Lower lobe of right lung (tissue), 2 donors: Measurements from ENCODE around the gene ANKS1B. TPM values are rescaled to one million over a fixed set of nuclear protein-coding genes. Genes with fewer than 3 reads are reported as not detected.
A peak's percentile ranks its signal among the peaks of the same experiment; 100 is the strongest.

Experiments used
- ATAC-seq, 2 donors: fragments of 200-7000 bp; cut with Tn5 transposase; one replicate each; pipeline ENCODE4 v1.9.1; 2020 to 2022; ENCODE audit warnings: mild to moderate bottlenecking in 2 of 2, moderate library complexity in 2 of 2
- DNase-seq: peaks from one replicate; pipeline ENCODE4 v3.0.0-alpha.2; 2020
- H3K27ac ChIP-seq: fragments of 200-600 bp; one replicate; pipeline ENCODE4 v1.8.0; 2022
- H3K27me3 ChIP-seq: fragments of 200-600 bp; one replicate; pipeline ENCODE4 v1.8.0; 2022; ENCODE audit warnings: low read depth
- H3K36me3 ChIP-seq: fragments of 200-600 bp; one replicate; pipeline ENCODE4 v1.8.0; 2022; ENCODE audit warnings: mild to moderate bottlenecking
- H3K4me1 ChIP-seq: fragments of 200-600 bp; one replicate; pipeline ENCODE4 v1.8.0; 2022
- H3K4me3 ChIP-seq: fragments of 200-600 bp; one replicate; pipeline ENCODE4 v1.8.0; 2022; ENCODE audit warnings: mild to moderate bottlenecking
- H3K9me3 ChIP-seq: fragments of 200-600 bp; one replicate; pipeline ENCODE4 v1.8.0; 2022
- CTCF ChIP-seq: fragments of 200-600 bp; IDR thresholded peaks from one replicate; pipeline ENCODE4 v1.8.0; 2022; ENCODE audit warnings: antibody characterized with exemption, mild to moderate bottlenecking
- intact Hi-C: fragments of 100-400 bp; cut with DNase I; formaldehyde crosslinking; loops from one replicate; pipeline ENCODE4 v1.11.0; 2022
- total RNA-seq: library from RNA; stranded (reverse); fragmentation: NEBNext Ultra II Directional; extraction: Animal tissue kit (Norgen Biotek cat#: 25700); gene quantifications from one replicate; pipeline ENCODE4 v1.2.1, GENCODE V29; 2021
- donor health status: DM: no; HTN: yes; CAD: no; lungs with severe emphysema.

ANKS1B gene
- total RNA-seq, 1 donor from 2014 or later = 4.0 TPM

GRCh38 chr12:99670635-99671034 lies 314.1 kb downstream of the ANKS1B start:
- peaks cover 5% of the 10 kb centered on the region for H3K9me3 ChIP-seq
- TF ChIP-seq CTCF = no peak
- H3K36me3 ChIP-seq = no peaks in the 10 kb centered on the region
- H3K4me1 ChIP-seq = no peaks in the 10 kb centered on the region
- ATAC-seq (no peak), DNase-seq (no peak)
- no peaks in the 10 kb centered on the region for H3K27me3 ChIP-seq
- intact Hi-C loops = no loop called here
- no peak overlapping the region for H3K4me3 ChIP-seq
- H3K27ac ChIP-seq = no peak overlapping the region

- H3K9me3 ChIP-seq = no peaks in the 10 kb centered on the region
- DNase-seq (no peak), ATAC-seq (no peak)
- no peaks in the 10 kb centered on the region for H3K4me1 ChIP-seq
- intact Hi-C loops = no loop called here
- H3K36me3 ChIP-seq = no peaks in the 10 kb centered on the region
- H3K27me3 ChIP-seq = no peaks in the 10 kb centered on the region
- H3K27ac ChIP-seq = no peak overlapping the region
- no peak for TF ChIP-seq CTCF
- H3K4me3 ChIP-seq = no peak overlapping the region
Observed at GRCh38 chr12:99658671-99659349, 325.9 kb downstream of the ANKS1B start.

- no peak overlapping the region for H3K4me3 ChIP-seq
- H3K27me3 ChIP-seq = no peaks in the 10 kb centered on the region
- intact Hi-C loops = no loop called here
- H3K4me1 ChIP-seq = no peaks in the 10 kb centered on the region
- no peaks in the 10 kb centered on the region for H3K36me3 ChIP-seq
- TF ChIP-seq CTCF = no peak
- H3K27ac ChIP-seq = no peak overlapping the region
- DNase-seq (no peak), ATAC-seq (no peak)
- H3K9me3 ChIP-seq = no peaks in the 10 kb centered on the region
Observed at GRCh38 chr12:99649551-99649950, 335.2 kb downstream of the ANKS1B start.

- no peak for ATAC-seq
- Histone ChIP-seq H3K27me3 (no peaks in the 10 kb centered on the region), H3K27ac (no peak overlapping the region), H3K36me3 (no peaks in the 10 kb centered on the region), H3K4me1 (no peaks in the 10 kb centered on the region), H3K9me3 (no peaks in the 10 kb centered on the region), H3K4me3 (no peak overlapping the region)
- no peak for TF ChIP-seq CTCF
- intact Hi-C loops = no loop called here
- DNase-seq = no peak
Observed at GRCh38 chr12:99648183-99648582, 336.6 kb downstream of the ANKS1B start.

- Histone ChIP-seq H3K9me3 (no peaks in the 10 kb centered on the region), H3K4me3 (no peak within 1 kb of the TSS), H3K27ac (no peak within 1 kb of the TSS), H3K27me3 (no peaks in the 10 kb centered on the region), H3K36me3 (no peaks in the 10 kb centered on the region), H3K4me1 (no peaks in the 10 kb centered on the region)
- intact Hi-C loops = no loop called here
- DNase-seq (no peak), ATAC-seq (peak in 1 of 2 donors; percentile 39)
- no peak for TF ChIP-seq CTCF
Observed at GRCh38 chr12:99647453-99647852, 337.3 kb downstream of the ANKS1B start, which contains the start of gene GARIN6. GARIN6 (plus strand) TSS chr12:99647753; CDS start chr12:99648175, 422 bp downstream.
